ENCODE data around the gene MCCC2. TPM values are rescaled to one million over a fixed set of nuclear protein-coding genes. Genes with fewer than 3 reads are reported as not detected.

MCCC2 gene
- total RNA-seq, 1 donor from 2014 or later = 48.6 TPM

DNA sequence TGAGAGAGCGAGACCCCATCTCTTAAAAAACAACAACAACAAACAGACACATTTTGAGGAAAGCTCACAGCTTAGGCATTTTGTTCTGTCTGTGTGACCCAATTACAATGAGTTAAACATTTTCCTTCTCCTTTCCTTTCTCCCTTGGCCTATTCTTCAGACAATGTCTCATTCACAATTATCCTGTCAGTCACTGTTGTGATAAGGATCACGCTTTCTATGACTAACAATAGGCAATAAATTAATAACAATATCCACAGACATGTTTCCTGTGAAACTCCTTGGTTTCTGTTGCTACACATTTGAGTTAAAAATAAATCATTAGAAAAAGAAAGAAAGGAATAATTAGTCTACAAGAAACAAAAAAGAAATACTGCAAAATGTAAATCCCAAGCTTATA, 112.1 kb downstream of the MCCC2 start:
- TF ChIP-seq, protein P1, sequence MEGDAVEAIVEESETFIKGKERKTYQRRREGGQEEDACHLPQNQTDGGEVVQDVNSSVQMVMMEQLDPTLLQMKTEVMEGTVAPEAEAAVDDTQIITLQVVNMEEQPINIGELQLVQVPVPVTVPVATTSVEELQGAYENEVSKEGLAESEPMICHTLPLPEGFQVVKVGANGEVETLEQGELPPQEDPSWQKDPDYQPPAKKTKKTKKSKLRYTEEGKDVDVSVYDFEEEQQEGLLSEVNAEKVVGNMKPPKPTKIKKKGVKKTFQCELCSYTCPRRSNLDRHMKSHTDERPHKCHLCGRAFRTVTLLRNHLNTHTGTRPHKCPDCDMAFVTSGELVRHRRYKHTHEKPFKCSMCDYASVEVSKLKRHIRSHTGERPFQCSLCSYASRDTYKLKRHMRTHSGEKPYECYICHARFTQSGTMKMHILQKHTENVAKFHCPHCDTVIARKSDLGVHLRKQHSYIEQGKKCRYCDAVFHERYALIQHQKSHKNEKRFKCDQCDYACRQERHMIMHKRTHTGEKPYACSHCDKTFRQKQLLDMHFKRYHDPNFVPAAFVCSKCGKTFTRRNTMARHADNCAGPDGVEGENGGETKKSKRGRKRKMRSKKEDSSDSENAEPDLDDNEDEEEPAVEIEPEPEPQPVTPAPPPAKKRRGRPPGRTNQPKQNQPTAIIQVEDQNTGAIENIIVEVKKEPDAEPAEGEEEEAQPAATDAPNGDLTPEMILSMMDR (conservative IDR thresholded peaks at IDR 0.05) = no peak
- H3K9me3 Mint-ChIP-seq = no peaks in the 10 kb centered on the region
- no peak for DNase-seq (ENCODE audit: extremely low spot score, unreplicated experiment)
- H3K4me3 Mint-ChIP-seq = no peak overlapping the region
- peaks cover 36% of the 10 kb centered on the region for H3K4me1 Mint-ChIP-seq (ENCODE audit: unreplicated experiment)
- H3K27ac Mint-ChIP-seq = no peak overlapping the region
- H3K27me3 Mint-ChIP-seq = peaks cover 12% of the 10 kb centered on the region
- no peaks in the 10 kb centered on the region for H3K36me3 Mint-ChIP-seq

DNA sequence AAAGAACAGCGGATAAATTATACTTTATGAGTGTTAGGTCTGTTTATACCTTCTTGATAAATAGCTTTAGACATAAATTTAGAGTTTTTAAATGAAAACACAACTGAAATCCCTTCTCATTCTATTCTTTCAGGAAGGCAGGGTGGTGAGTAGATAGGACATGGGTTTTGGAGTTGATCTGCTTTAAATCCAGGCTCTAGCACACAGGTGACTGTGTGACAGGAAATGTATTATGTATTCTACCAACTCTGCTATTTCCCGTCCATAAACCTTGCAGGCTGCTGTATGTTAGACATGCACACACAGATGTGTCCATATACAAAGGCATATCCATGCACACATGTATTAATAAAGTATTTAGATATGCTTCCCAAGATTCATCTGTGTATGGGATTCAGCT, 112.6 kb downstream of the MCCC2 start:
- Mint-ChIP-seq H3K27ac (no peak overlapping the region), H3K36me3 (no peaks in the 10 kb centered on the region), H3K4me1 (ENCODE audit: unreplicated experiment) (peaks cover 33% of the 10 kb centered on the region), H3K4me3 (no peak overlapping the region), H3K27me3 (peaks cover 14% of the 10 kb centered on the region), H3K9me3 (no peaks in the 10 kb centered on the region)
- DNase-seq (ENCODE audit: extremely low spot score, unreplicated experiment) = no peak
- TF ChIP-seq, protein P1 (conservative IDR thresholded peaks at IDR 0.05) = no peak

DNA sequence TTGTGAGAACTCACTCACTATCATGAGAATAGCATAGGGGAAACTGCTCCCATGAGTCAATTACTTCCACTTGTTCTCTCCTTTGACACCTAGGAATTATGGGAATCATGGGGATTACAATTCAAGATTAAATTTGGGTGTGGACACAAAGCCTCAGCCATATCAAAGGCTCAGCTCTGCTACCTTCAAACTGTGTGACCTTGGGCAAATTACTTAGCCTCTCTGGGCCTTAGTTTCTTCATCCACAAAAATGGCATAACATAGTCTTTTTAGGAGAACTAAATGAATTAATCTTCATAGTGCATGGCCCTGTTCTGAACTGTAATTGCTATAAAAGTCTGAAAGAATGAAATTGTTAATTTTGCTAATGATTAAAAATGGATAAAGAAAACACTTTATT, 113.7 kb downstream of the MCCC2 start:
- Mint-ChIP-seq H3K27me3 (peaks cover 17% of the 10 kb centered on the region), H3K27ac (no peak overlapping the region), H3K4me3 (no peak overlapping the region), H3K4me1 (ENCODE audit: unreplicated experiment) (peaks cover 25% of the 10 kb centered on the region), H3K9me3 (no peaks in the 10 kb centered on the region), H3K36me3 (no peaks in the 10 kb centered on the region)
- TF ChIP-seq, protein P1 (conservative IDR thresholded peaks at IDR 0.05) = no peak
- no peak for DNase-seq (ENCODE audit: extremely low spot score, unreplicated experiment)

DNA sequence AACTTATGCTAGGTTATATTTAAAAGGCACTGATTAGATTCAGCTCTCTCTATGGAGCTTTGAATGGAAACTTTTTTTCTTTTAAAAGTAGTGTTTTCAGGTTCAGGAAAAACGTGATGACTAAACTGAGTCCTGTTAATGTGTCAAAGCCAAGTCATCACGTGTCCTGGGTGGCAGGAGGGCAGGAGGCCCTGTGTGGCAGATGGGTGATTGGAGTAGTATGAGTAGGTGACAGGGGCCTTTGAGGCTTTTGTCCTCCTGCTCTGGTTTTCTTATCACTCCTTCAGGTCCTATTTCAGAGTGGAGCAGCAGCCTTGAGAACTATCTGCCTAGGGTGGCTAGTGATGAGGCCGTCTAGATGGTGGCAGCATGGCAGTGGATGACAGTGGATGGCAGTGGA, 114.3 kb downstream of the MCCC2 start:
- Mint-ChIP-seq H3K27ac (no peak overlapping the region), H3K36me3 (no peaks in the 10 kb centered on the region), H3K9me3 (no peaks in the 10 kb centered on the region), H3K27me3 (peaks cover 23% of the 10 kb centered on the region), H3K4me3 (no peak overlapping the region), H3K4me1 (ENCODE audit: unreplicated experiment) (peaks cover 20% of the 10 kb centered on the region)
- TF ChIP-seq, protein P1 (conservative IDR thresholded peaks at IDR 0.05) = no peak
- DNase-seq (ENCODE audit: extremely low spot score, unreplicated experiment) = no peak

DNA sequence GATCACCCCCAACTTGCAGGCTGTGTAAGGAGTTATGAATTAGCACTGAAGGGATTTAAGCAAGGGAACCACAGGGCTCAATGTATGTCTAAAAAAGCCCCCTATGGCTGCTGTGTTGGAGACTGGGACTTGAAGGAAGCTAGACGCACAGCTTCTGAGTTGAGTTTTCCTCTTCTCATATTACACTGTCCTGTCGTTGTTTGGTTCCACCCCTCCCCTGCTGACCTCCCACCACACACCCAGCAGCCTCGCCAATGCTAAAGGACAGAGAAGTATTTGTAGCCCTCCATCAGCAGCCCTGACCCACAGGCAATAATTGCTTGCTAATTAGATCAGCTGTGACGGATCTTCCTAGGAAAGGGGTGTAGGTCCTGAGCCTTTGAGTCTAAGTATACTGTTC, 116.8 kb downstream of the MCCC2 start:
- TF ChIP-seq, protein P1 (conservative IDR thresholded peaks at IDR 0.05) = no peak
- Mint-ChIP-seq H3K9me3 (no peaks in the 10 kb centered on the region), H3K27ac (no peak overlapping the region), H3K36me3 (no peaks in the 10 kb centered on the region), H3K4me1 (ENCODE audit: unreplicated experiment) (peaks cover 17% of the 10 kb centered on the region), H3K27me3 (peaks cover 37% of the 10 kb centered on the region), H3K4me3 (no peak overlapping the region)
- no peak for DNase-seq (ENCODE audit: extremely low spot score, unreplicated experiment)

DNA sequence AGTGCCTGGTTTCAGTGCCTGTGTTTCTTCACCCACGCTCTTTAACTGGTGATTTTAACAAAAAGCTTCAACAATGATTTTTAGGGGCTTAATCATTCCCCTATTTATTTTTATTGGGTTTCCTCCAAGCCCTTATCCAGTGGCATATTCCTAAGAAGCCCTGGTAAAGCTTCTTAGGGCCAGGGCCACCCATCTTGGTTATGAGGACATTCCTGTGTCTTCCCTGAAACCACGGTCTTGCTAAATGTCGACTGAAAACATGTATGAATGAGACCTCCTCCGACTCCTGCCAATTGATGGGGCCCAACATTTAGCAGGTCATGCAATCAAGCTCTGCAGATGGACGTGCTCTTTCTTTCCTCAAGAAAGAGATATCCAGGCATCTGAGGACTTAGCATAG, 118.3 kb downstream of the MCCC2 start:
- TF ChIP-seq, protein P1 (conservative IDR thresholded peaks at IDR 0.05) = no peak
- Mint-ChIP-seq H3K4me3 (no peak overlapping the region), H3K9me3 (no peaks in the 10 kb centered on the region), H3K27me3 (peaks cover 41% of the 10 kb centered on the region), H3K4me1 (ENCODE audit: unreplicated experiment) (peaks cover 13% of the 10 kb centered on the region), H3K27ac (no peak overlapping the region), H3K36me3 (no peaks in the 10 kb centered on the region)
- no peak for DNase-seq (ENCODE audit: extremely low spot score, unreplicated experiment)
